ENCODE measurements around the gene KLHL29.

GRCh38 chr2:23692263-23692662 lies 307.3 kb downstream of the KLHL29 start:
- no peak for TF ChIP-seq EZH2 (IDR thresholded peaks at IDR 0.05; ENCODE audit: insufficient read depth, poor library complexity, severe bottlenecking)
- no peak for TF ChIP-seq EZH2phosphoT487 (IDR thresholded peaks at IDR 0.05; ENCODE audit: insufficient read depth, low read depth)

All from GM23248 (cell line).